ENCODE data around the gene ZNF771. TPM values are rescaled to one million over a fixed set of nuclear protein-coding genes. Genes with fewer than 3 reads are reported as not detected.

ZNF771 gene
- total RNA-seq, 1 donor from 2014 or later, result 6.9 TPM

Small RNA genes within 50 kb of the gene (small RNA-seq; reads per million reads assigned to genes)
- gene RF00019 (not detected), gene RF00406 (0.09 reads per million)

Other genes with a start within 250 kb of the ZNF771 start
- 15.9 TPM for gene CORO1A, start 224.0 kb upstream of the ZNF771 start, total RNA-seq
- gene BOLA2B, start 213.9 kb upstream of the ZNF771 start, total RNA-seq, result 12.5 TPM
- gene SLX1A, start 213.7 kb upstream of the ZNF771 start, total RNA-seq, result 13.9 TPM
- 2.3 TPM for gene SULT1A3, start 208.4 kb upstream of the ZNF771 start, total RNA-seq
- gene NPIPB13, start 159.1 kb upstream of the ZNF771 start, total RNA-seq, result 0.78 TPM
- 39.8 TPM for gene CD2BP2, start 52.3 kb upstream of the ZNF771 start, total RNA-seq
- 25.6 TPM for gene TBC1D10B, start 37.1 kb upstream of the ZNF771 start, total RNA-seq
- gene MYL11, start 32.8 kb upstream of the ZNF771 start, total RNA-seq, result 6.1 TPM
- gene SEPTIN1, start 25.0 kb upstream of the ZNF771 start, total RNA-seq, result under 0.01 TPM
- 32.0 TPM for gene ZNF48, start 12.2 kb upstream of the ZNF771 start, total RNA-seq
- gene DCTPP1, start 22.4 kb downstream of the ZNF771 start, total RNA-seq, result 29.8 TPM
- gene SEPHS2, start 38.3 kb downstream of the ZNF771 start, total RNA-seq, result 12.3 TPM
- gene ITGAL, start 65.1 kb downstream of the ZNF771 start, total RNA-seq, result 1.1 TPM
- gene ZNF768, start 119.0 kb downstream of the ZNF771 start, total RNA-seq, result 28.4 TPM
- gene ZNF747, start 127.3 kb downstream of the ZNF771 start, total RNA-seq, result 12.6 TPM
- gene ZNF764, start 150.8 kb downstream of the ZNF771 start, total RNA-seq, result 6.9 TPM
- gene ZNF688, start 164.1 kb downstream of the ZNF771 start, total RNA-seq, result 5.9 TPM
- 16.1 TPM for gene ZNF785, start 178.1 kb downstream of the ZNF771 start, total RNA-seq
- gene ZNF689, start 202.8 kb downstream of the ZNF771 start, total RNA-seq, result 8.9 TPM
- 9.2 TPM for gene PRR14, start 243.4 kb downstream of the ZNF771 start, total RNA-seq

All from occipital lobe (tissue), 2 donors.